Measurements from ENCODE around the gene SCFD2.

DNA sequence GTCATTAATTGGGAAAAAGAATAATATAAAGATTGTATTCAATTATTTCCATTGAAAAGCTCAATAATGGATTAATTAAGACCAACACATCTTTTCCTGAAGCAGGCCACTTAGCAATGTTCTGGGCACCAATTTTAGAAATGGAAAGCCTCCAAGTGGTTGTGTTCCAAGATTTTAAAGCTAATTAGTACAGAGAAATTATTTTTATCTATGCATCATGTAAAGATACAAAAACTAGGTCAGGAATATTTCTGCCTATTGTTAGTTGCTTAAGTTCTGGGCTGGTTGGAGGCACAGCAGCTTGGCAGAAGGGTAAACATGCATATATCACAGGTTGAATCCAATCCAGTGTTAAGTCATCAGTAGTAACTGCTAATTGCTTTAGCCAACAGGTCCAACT, 401.9 kb downstream of the SCFD2 start:
- TF ChIP-seq NFE2L1 (CRISPR knock-in tag; IDR thresholded peaks at IDR 0.05), result no peak
- TF ChIP-seq, protein P1, sequence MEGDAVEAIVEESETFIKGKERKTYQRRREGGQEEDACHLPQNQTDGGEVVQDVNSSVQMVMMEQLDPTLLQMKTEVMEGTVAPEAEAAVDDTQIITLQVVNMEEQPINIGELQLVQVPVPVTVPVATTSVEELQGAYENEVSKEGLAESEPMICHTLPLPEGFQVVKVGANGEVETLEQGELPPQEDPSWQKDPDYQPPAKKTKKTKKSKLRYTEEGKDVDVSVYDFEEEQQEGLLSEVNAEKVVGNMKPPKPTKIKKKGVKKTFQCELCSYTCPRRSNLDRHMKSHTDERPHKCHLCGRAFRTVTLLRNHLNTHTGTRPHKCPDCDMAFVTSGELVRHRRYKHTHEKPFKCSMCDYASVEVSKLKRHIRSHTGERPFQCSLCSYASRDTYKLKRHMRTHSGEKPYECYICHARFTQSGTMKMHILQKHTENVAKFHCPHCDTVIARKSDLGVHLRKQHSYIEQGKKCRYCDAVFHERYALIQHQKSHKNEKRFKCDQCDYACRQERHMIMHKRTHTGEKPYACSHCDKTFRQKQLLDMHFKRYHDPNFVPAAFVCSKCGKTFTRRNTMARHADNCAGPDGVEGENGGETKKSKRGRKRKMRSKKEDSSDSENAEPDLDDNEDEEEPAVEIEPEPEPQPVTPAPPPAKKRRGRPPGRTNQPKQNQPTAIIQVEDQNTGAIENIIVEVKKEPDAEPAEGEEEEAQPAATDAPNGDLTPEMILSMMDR (IDR thresholded peaks at IDR 0.05), result no peak
- no peak for TF ChIP-seq HMGA2 (CRISPR knock-in tag; IDR thresholded peaks at IDR 0.05)
- TF ChIP-seq, protein P2, sequence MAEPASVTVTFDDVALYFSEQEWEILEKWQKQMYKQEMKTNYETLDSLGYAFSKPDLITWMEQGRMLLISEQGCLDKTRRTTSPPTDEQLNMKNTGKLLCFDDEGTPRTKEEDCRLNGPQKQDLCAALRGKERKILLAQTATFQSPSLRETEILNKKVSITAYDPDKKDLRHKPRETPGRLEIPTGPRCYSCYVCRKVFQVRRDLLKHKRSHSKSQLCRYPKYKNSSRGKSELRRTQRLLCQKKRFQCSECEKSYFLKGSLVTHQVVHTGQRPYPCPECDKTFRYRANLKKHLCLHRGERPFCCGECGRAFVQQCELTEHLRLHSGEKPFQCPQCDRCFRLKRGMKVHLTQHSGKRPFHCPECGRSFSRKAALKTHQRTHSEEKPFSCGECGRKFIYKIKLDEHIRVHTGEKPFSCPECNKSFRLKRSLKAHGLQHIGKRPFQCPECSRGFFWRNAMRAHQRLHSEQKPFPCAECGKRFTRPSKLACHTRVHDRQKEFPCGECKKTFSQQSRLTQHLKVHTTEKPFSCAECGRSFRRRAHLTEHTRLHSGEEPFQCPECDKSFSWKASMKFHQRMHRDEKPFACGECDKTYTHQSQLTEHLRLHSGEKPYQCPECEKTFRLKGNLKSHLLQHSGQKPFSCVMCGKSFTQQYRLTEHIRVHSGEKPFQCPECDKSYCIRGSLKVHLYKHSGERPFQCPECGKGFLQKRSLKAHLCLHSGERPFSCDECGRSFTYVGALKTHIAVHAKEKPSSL (CRISPR knock-in tag; conservative IDR thresholded peaks at IDR 0.05), result no peak
- TF ChIP-seq, protein P3, sequence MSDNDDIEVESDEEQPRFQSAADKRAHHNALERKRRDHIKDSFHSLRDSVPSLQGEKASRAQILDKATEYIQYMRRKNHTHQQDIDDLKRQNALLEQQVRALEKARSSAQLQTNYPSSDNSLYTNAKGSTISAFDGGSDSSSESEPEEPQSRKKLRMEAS (CRISPR knock-in tag; IDR thresholded peaks at IDR 0.05), result no peak
- no peak for TF ChIP-seq TEAD4 (CRISPR knock-in tag; IDR thresholded peaks at IDR 0.05)
- TF ChIP-seq, protein P4, sequence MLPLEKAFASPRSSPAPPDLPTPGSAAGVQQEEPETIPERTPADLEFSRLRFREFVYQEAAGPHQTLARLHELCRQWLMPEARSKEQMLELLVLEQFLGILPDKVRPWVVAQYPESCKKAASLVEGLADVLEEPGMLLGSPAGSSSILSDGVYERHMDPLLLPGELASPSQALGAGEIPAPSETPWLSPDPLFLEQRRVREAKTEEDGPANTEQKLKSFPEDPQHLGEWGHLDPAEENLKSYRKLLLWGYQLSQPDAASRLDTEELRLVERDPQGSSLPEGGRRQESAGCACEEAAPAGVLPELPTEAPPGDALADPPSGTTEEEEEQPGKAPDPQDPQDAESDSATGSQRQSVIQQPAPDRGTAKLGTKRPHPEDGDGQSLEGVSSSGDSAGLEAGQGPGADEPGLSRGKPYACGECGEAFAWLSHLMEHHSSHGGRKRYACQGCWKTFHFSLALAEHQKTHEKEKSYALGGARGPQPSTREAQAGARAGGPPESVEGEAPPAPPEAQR (CRISPR knock-in tag; IDR thresholded peaks at IDR 0.05), result no peak
- TF ChIP-seq CBFB (CRISPR knock-in tag; IDR thresholded peaks at IDR 0.05; ENCODE audit: low read depth), result no peak
- no peak for TF ChIP-seq JAZF1 (CRISPR knock-in tag; IDR thresholded peaks at IDR 0.05)
- no peak for TF ChIP-seq CREB1 (CRISPR knock-in tag; IDR thresholded peaks at IDR 0.05)
- TF ChIP-seq JUN (CRISPR knock-in tag; IDR thresholded peaks at IDR 0.05), result no peak
- no peak for TF ChIP-seq CREM (CRISPR knock-in tag; IDR thresholded peaks at IDR 0.05)
- no peak for TF ChIP-seq MXD4 (CRISPR knock-in tag; IDR thresholded peaks at IDR 0.05; ENCODE audit: borderline replicate concordance)
- no peak for TF ChIP-seq SP1 (CRISPR knock-in tag; conservative IDR thresholded peaks at IDR 0.05)

All from WTC11 (cell line).